Retinal pigment epithelial cell (primary cell): ENCODE measurements around the gene MLIP.

Source experiments
- DNase-seq: peaks from one replicate; pipeline ENCODE4 v3.0.0-alpha.2; 2010; ENCODE audit warnings: low read depth
- H3K4me3 ChIP-seq: 2 replicates; pipeline ENCODE4 v1.5.1; 2011; ENCODE audit warnings: mild to moderate bottlenecking, low read length, control low read depth, moderate library complexity
- TF ChIP-seq, protein P1 (sequence below): conservative IDR thresholded peaks from 2 replicates; pipeline ENCODE4 v1.5.1; 2011; ENCODE audit warnings: low read depth, low read length, control low read depth, inconsistent platforms

MLIP gene

GRCh38 chr6:54307439-54307910 lies 196.2 kb downstream of the MLIP start:
- no peak for DNase-seq
- TF ChIP-seq, protein P1, sequence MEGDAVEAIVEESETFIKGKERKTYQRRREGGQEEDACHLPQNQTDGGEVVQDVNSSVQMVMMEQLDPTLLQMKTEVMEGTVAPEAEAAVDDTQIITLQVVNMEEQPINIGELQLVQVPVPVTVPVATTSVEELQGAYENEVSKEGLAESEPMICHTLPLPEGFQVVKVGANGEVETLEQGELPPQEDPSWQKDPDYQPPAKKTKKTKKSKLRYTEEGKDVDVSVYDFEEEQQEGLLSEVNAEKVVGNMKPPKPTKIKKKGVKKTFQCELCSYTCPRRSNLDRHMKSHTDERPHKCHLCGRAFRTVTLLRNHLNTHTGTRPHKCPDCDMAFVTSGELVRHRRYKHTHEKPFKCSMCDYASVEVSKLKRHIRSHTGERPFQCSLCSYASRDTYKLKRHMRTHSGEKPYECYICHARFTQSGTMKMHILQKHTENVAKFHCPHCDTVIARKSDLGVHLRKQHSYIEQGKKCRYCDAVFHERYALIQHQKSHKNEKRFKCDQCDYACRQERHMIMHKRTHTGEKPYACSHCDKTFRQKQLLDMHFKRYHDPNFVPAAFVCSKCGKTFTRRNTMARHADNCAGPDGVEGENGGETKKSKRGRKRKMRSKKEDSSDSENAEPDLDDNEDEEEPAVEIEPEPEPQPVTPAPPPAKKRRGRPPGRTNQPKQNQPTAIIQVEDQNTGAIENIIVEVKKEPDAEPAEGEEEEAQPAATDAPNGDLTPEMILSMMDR = no peak
- no peak overlapping the region for H3K4me3 ChIP-seq

DNA sequence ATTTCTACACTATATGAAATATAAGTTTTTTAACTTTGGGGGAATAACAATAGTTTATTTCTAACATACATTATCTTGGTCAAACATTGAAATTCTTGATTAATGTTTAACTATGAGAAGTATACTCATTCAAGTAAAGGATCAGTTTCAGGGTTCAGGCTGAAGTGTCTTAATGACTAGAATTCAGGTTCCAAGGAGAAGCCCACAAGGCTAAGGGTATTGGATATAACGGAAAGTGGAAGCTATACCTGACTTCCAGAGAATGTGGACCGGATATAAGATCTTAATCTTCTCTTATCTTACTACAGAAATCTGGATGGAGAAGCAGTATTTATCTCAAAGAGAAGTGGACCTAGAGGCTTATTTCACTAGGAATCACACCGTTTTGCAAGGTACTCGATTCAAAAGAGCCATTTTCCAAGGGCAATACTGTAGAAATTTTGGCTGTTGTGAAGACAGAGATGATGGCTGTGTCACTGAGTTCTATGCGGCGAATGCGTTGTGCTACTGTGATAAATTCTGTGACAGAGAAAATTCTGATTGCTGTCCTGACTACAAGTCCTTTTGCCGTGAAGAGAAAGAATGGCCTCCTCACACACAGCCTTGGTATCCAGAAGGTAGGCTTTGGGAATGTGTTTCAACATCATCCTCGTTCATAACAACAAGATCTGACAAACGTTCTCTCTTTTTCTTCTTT lies 197.2 kb downstream of the MLIP start, which contains the start of gene TINAG:
TSS of gene TINAG (plus strand) at position 153 of the 697 bp plus-strand sequence. CDS start at position 263, 110 bp downstream.
- DNase-seq = no peak
- H3K4me3 ChIP-seq = no peak within 1 kb of the TSS
- TF ChIP-seq, protein P1 = no peak

DNA sequence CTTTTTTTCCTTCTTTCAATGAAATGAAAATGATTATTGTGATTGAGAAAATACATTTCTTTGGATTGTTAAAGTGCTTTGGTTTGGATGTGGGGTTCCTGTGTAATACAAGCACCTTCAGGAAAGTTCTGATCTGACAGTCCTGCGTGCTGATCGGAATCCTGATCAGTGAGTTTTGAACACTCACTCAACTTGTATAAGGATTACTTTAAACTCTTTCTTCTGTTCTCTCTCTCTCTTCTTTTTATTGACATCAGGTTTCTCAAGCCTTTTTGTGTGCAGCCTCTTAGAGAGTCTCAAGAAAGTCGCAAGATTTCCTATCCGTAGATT lies 197.7 kb downstream of the MLIP start:
- no peak for DNase-seq
- H3K4me3 ChIP-seq = no peak overlapping the region
- TF ChIP-seq, protein P1 = no peak

DNA sequence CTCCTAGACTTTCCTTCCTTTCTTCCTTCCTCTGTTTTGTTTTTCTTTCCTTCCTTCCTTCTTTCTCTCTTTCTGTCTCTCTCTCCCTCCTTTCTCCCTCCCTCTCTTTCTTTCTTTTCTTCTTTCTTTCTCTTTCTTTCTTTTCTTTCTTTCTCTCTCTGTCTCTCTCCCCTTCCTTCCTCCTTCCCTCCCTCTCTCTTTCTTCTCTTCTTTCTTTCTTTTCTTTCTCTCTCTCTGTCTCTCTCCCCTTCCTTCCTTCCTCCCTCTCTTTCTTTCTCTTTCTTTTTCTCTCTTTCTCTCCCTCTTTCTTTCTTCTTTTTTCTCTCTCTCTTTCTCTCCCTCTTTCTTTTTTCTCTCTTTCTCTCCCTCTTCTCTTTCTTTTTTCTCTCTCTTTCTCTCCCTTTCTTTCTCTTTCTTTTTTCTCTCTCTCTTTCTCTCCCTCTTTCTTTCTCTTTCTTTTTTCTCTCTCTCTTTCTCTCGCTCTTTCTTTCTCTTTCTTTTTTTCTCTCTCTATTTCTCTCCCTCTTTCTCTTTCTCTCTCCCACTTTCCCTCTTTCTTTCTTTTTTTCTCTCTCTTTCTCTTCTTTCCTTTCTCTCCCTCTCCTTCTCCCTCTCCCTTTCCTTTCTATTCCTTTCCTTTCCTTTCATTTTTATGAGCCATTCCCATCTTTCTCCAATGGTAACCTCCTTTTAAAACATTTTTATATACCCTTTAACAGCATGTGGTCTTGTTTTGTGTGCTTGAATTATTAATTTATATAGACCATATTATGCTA lies 199.3 kb downstream of the MLIP start:
- TF ChIP-seq, protein P1 = no peak
- DNase-seq = no peak
- no peak overlapping the region for H3K4me3 ChIP-seq

GRCh38 chr6:54315656-54316055 lies 204.4 kb downstream of the MLIP start:
- H3K4me3 ChIP-seq = no peak overlapping the region
- TF ChIP-seq, protein P1 = no peak
- no peak for DNase-seq
